HG03342 (cell line): ENCODE results near the gene ACRBP.

Experiments
- ATAC-seq: cut with Tn5 transposase; IDR thresholded peaks from one replicate; pipeline ENCODE4 v1.9.1; 2021; ENCODE audit warnings: mild to moderate bottlenecking, moderate library complexity; ENCODE audit not compliant: unreplicated experiment

ACRBP gene

GRCh38 chr12:6650832-6651231 is 3.6 kb upstream of the ACRBP start:
- ATAC-seq = no peak

DNA sequence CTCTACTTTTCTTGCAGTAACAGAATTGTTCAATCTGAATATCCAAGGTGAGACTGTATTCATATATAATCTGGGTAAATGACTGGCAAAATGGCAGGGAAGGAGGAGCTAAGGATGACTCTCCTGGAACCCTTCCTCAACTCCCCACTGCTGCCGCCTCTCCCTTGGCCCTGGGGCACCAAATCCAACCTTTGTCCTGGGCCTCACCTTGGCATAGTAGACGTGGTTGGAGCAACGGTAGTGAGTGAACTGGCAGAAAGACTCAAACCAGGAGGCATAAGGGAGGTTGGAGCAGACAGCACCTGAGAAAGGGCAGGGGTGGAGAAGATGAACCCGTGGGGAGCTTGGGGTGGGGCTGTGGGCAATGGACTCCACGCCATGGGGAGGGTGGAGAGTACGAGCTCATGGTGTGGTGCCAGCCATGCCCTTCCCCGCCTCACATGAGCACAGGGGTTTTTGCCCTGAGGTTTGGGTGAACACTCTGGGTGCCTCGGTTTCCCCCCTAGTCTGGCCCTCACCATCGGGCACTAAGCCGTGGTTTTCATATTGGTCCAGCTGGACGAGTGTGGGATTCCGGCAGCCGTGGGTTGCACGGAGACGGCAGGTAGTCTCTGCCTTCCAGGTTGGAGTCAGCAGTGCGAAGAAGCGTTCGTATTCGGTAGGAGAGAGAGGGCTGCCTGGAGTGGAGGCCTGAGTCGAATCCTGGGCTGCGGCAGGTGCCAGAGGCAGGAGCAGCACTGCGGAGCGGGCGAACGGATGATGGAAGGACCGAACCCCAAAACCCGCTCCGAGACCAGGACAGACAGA is 753 bp downstream of the ACRBP start:
- ATAC-seq = no peak

DNA sequence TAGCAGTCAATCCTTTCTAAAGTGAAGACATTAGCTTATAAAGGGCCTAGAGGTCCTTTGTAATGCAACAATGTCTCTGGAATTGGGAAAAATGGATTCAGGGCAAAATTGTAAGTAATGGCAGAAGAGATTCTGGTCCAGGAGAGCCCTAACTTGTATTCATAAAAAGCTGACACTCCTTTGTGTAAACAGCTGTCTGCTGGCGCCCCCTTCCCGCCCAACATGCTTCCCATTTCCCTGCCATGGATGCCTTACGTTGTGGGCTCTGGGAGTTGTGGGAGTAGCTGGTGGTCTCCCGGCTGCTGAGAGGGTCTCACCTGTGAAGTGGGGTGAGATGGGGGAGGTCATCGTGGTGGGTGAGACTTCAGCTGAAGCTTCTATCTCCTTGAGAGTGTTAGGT is 2.3 kb downstream of the ACRBP start:
- ATAC-seq = no peak

DNA sequence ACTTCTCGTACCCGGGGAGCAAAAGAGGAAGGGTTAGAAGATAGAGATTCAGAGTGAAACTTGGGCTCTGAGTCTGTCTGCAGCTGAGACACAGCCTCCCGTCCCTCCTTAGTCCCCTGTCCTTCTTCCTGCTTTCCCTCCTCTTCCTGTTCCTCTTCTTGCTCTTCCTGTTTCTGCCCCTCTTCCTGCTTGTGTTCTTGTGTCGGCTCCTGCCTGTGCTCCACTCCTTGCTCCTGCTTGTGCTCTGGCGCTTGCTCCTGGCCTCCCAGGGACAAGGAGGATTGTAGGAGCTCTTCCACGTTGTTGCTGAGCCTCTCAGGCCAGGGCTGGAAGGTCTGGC is 3.0 kb downstream of the ACRBP start:
- no peak for ATAC-seq

GRCh38 chr12:6643569-6644256 is 3.5 kb downstream of the ACRBP start:
- ATAC-seq = no peak

DNA sequence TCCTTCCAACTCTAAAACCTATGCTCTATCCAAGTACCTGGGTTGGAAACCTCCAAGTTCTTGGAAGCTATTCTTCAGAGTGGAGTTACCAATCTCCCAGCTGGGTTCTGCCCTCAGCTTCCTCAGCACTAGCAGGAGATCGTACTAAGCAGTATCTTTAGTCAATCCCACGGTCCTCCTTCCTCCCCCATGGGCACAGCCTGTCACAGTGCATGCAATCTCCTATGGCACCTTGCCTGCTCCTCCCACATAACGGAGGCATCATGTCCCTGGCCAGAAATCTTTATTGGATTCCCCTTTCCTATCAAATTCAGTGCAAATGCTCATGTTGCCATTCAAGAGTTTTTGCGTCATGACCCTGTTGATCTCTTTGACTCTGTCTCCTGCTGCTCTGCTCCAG is 6.1 kb downstream of the ACRBP start:
- no peak for ATAC-seq

GRCh38 chr12:6640497-6640896 is 6.7 kb downstream of the ACRBP start:
- no peak for ATAC-seq

DNA sequence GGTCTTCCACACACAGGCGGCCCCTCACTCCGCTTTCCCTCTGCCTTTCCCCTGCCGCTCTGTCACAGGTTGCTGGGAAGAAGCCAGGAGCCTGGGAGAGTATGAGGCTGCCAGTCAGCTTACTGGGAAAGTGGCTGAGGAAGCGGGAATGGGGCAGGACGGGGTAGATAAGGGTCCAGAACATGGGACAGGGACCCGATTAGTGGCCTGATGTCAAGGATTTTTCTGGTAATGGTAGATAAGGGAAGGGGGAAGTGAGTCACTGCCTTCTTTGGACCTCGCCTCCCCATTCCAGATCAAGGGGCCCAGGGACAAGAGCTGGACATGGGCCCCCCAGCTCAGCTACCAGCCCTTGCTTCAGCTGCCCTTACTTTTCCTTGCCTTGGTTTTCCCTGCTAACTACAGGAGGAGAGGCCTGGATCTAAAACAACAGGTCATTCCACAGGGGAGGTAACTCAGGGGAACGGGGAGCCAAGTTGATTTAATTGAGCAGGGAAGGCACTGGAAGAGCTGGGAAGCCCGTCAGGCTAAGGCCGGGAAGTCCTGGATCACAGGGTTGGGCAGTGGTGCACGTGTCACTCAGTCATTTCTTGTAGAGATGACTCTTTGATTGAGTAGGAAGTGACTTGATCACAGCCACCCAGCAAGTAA is 8.0 kb downstream of the ACRBP start:
- ATAC-seq = no peak

- ATAC-seq = no peak
Measured at GRCh38 chr12:6638305-6638704, 8.9 kb downstream of the ACRBP start.

DNA sequence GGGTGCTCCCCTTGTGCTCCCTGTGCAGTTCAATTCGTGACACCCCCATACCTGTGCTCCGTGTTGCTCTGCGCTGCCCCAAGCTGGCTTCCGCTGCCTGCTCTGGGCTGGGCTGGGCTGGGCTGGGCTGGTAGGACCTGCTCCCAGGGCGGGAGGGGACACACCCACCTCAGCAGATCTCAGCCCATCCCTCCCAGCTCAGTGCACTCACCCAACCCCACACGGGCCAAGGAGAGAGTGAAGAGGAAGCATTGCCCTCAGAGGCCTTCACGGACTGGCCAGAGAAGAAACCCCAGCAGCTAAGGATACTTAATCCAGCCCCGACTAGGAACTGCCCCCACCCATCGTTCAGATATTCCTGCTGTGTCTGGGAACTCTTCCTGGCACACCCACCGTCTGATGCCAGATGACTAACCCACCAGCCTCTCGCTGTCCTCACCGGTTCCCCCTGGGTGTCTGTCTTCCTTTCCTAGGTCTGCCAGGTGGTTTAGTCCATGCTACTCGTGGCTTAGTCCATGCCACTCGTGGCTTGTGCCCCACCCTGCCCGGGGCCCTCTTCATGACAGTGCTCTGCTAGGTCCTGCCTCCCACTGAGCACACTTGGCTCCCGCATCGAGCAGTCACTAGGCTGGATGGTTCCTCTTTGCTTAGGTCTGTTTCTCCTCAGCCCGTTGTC is 11.2 kb downstream of the ACRBP start, which contains the start of gene LPAR5:
Gene LPAR5 (minus strand): TSS at position 104 of the 676 bp plus-strand sequence. CDS start 14,711 bp downstream, outside the sequence.
- ATAC-seq = peak; percentile 37

DNA sequence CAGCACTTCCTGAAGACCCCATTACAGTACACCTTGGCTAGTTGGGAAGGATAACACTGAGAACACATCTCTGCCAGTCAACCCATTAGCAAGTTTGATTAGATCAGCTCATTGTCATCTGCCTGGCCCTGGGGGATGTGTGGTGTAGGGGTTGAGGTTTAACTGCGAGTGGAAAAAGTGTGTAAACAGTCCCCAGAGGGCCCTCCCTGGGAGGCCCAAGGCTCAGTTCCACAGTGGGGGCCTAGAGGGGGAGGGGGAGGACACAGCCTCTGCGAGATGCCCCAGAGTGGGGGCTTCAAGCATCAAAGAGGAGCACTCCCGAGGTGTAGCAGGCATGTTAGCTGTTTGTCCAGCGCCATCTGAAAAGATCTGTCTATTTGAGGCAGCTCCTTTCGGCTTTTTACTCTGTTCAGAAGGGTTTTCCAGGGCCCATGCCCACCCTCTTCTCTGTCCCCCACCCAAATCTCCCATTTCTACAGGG is 11.8 kb downstream of the ACRBP start:
- peak; percentile 43 for ATAC-seq

DNA sequence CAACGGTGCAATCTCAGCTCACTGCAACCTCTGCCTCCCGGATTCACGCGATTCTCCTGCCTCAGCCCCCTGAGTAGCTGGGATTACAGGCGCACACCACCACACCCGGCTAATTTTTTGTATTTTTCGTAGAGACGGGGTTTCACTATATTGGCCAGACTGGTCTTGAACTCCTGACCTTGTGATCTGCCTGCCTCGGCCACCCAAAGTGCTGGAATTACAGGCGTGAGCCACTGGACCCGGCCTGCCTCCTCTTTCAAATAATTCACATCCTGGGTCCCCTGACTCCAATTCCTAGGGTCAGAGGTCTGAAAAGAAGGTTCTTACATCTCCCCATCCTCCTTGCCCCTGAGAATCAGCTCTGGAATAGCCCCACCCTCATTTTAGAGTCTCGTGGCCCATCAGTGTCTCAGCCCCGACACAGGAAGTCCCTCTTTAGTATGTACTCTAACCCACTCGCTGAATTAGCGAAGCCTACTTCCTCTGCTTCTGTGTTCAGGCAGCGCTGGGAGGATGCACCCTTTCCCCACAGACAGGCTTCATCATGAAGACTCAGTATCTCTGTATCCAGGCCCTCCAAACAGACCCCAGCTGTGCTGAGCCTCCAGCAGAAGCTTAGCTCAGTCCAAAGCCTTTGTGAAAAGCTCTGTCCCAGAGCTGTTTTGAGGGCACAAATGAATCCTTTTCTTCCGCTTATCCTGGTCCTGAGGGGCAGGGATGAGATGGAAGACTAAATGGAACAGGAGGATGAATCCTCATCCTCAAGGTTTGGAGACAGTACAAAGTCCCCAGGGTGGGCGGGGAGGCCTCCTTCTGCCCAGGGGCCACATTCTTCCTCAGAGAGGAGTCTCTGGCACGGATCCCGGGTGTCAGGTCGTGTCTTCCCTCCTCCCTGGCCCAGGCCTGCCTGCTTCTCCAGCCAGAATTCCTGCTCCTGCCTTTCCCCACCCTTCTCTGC is 14.9 kb downstream of the ACRBP start:
- peak; percentile 56 for ATAC-seq

GRCh38 chr12:6631549-6631961 is 15.7 kb downstream of the ACRBP start:
- ATAC-seq = no peak

GRCh38 chr12:6630736-6631135 is 16.5 kb downstream of the ACRBP start:
- ATAC-seq = no peak

DNA sequence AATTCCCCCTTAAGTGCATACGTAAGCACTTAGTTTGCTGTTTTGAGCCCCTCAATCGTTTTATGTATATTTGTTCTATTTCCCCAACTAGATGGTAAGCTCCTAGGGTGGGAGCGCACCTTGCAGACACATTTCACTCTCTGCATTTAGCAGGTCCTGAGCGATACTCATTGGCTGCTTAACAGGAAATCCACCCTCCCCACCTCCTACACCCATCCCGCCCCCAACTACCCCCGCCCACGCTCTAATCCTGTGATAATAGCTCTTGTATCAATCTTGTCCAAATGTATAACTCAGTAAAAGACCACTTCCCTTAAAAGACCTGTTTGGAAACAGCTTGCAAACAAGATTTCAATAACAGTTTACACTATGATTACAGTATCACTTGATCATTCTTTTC is 19.6 kb downstream of the ACRBP start:
- no peak for ATAC-seq

DNA sequence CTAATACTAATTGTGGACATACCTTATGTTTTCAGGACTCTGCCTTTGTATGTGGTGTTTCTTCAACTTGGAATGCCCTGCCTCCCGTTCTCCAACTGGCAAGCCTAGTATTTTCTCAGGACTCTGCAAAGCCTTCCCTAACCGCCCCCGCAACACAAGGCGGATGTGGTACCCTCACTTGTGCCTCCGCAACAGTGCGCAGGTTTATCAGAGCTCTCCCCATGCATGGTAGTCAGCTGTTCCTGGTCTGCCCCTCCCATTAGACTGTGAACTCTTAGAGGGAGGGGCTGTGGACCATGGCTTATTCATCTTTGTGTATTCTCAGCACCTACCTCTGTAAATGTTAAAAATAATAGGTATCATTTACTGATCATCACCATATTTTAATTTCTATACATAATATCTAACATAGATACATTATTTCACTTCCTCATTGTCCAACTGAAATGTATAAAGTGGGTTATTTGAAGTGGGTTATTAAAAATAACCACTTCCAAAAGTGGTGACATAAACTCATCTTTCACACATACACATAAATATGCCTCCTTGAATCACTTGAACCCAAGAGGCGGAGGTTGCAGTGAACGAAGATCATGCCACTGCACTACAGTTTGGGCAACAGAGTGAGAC is 20.5 kb downstream of the ACRBP start:
- no peak for ATAC-seq

- ATAC-seq = no peak
Measured at GRCh38 chr12:6620885-6621274, 26.4 kb downstream of the ACRBP start.

DNA sequence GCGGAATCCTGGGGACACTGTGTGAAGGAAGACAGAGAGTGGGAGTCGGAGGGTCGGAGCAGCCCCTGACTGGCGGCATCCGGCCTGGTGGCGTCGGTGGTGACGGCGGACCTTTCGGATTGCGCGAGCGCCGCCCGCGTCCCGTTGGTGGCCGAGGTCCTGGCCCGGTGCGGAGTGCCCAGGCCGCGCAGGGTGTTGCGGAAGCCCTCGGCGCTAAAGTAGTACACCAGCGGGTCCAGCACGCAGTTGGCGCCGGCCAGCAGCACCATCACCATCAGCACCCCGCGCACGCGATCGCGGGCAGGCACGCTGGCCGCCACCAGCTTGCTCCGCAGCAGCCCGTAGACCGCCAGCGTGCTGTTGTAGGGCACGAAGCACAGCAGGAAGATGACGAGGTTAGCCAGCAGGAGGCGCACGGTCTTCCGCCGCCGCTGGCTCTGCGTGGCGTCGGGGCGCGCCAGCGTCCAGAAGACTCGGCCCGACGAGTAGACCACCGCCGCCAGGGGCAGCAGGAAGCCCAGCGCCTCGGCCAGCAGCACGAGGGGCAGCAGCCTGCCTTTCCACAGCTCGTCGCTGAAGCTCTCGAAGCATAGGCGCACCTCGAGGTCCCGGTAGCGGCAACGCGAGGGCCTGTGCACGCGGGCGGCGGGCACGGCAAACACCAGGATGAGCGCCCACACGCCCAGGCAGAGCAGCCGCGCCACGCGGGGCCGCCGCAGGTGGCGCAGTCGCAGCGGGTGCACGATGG is 26.9 kb downstream of the ACRBP start:
- ATAC-seq = no peak
